CD4-positive, alpha-beta T cell treated with Interleukin-10 for 1 hour (primary cell): ENCODE results near the gene MRPL54.
A peak's percentile ranks its signal among the peaks of the same experiment; 100 is the strongest.
"Not testable (repeated sequence)": the region's sequence is repeated elsewhere in the genome, so short reads cannot be mapped to it uniquely, and the experiment has no call there.

Experiments
- DNase-seq: peaks from one replicate; pipeline ENCODE4 v3.0.0-alpha.2; 2020

Gene MRPL54

GRCh38 chr19:3743486-3743885 lies 19.0 kb upstream of the MRPL54 start:
- no peak for DNase-seq

GRCh38 chr19:3745363-3746045 lies 17.0 kb upstream of the MRPL54 start:
- DNase-seq: no peak

DNA sequence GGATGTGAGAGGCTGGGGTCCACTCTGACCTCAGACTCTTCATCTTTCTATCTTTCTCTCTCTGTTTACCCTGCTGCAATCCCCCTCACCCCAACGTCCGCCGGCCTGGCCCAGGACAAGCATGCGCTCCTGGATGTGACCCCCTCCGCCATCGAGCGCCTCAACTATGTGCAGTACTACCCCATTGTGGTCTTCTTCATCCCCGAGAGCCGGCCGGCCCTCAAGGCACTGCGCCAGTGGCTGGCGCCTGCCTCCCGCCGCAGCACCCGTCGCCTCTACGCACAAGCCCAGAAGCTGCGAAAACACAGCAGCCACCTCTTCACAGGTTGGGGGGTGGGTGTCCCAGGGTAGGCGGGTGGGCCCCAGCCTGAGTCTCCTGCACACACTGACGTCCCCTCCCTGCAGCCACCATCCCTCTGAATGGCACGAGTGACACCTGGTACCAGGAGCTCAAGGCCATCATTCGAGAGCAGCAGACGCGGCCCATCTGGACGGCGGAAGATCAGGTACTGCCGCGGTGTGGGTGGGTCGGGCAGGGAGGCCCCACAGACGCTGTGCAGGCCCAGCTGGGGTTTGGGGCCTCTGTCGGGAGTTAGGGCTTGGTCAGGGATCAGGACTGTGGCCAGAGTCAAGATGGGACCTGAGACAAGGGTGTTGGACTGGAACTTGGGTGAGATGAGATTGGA lies 16.0 kb upstream of the MRPL54 start:
- no peak for DNase-seq

DNA sequence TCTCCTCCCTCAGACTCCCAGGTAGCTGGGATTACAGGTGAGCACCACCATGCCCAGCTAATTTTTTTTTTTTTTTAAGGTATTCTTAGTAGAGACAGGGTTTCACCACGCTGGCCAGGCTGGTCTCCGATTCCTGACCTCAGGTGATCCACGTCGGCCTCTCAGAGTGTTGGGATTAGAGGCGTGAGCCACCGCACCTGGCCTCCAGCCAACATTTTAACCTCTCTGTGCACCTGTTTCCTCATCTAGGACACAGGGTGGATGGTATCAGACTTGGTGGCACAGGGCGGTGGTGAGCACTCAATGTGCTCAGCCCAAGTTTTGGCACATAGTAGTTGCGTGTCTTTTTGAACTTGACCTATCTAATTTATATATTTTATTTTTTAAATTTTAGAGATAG lies 13.5 kb upstream of the MRPL54 start:
- no peak for DNase-seq

DNA sequence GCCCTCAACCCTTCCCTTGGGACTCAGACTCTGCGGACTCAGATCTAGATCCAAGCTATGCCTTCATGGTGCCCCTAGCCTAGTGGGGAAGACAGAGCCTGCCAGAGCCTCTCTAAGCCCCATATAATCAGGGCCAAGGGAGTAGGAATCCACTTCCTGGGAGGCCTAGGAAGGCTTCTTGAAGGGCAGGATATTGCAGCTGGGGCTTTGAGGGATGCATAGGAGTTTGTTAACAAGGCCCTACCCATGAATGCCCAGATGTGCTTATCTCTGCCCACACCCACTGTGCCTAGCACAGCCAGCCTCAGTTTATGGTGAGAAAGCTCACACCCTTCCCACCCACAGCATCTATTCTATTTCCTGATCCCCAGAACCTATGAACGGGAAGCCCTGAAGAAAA lies 12.3 kb upstream of the MRPL54 start:
- no peak for DNase-seq

DNA sequence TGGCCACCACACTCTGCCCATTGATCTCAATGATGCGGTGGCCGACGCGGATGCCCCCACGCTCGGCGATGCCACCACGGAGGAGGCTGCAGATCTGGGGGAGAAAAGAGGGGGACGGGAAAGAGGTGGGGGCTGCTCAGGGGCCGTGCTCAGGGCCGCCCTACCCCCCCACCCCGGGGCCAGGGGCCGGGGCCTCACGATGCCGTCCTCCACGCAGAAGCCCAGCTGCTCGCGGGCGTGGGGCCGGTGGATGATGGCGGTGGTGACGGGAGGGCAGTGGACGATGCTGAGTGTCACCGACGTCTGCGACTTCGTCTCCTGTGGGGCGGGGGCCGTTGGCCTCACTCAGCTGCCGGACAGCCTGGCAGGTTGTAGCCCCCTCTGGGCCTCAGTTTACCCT lies 11.2 kb upstream of the MRPL54 start:
- no peak for DNase-seq

GRCh38 chr19:3752492-3752891 lies 10.0 kb upstream of the MRPL54 start:
- DNase-seq: no peak

DNA sequence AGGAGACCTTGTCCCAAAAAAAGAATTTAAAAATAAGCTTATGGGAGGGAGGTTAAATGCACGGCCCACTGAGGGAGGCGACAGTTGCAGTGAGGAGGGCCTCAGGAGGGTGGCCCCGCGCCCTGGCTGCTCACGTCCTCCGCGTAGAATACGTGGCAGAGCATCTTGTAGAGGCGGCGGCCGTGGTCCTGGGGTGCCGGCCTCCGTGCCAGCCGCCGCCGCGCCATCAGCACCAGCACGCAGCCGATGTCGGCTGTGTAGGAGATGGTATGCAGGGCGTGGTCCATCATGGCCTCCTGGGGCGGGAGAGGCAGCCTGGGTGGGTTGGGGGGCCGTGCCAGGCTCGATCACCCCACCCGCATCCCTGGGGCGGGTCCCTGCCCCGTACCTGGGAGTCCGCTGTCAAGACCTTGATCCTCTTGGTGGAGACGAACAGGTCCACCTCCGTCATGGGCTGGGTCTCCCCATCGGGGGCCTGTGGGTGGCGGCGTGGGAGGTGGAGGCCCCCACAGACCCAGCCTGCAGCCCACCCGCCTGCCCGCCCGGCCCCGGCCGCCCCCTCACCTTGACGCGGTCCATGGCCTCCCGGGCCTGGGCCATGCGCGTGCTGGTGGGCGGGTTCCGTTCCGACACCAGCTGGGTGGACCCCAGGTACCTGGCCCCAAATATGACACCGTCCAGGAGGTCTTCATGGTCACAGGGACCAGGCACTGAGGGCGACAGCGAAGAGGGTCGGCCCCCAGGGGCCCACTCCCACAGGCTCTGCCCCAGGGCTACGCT lies 8.7 kb upstream of the MRPL54 start:
- DNase-seq: no peak

DNA sequence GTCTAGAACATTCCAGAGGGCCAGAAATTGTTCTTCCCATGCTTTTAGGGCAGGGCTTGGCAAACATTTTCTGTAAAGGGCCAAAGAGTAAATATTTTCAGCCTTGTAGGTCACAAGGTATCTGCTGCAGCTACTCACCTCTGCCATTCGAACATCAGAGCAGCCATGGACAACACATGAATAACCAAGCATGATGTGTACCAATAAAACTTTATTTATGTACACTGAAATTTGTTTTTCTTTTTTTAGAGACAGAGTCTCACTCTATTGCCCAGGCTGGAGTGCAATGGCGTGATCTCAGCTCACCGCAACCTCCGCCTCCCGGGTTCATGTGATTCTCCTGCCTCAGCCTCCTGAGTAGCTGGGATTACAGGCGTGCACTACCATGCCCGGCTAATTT lies 4.8 kb upstream of the MRPL54 start:
- not testable (repeated sequence) for DNase-seq

DNA sequence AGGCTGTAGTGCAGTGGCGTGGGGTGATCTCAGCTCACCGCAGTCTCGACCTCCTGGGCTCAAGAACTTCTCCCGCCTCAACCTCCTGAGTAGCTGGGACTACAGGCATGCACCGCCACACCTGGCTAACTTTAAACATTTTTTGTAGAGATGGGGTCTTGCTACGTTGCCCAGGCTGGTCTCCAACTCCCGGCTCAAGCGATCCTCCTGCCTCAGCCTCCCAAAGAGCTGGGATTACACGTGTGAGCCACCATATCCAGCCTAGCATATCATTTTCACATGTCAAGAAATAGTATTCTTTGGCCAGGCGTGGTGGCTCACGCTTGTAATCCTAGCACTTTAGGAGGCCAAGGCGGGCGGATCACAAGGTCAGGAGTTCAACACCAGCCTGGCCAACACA lies 4.2 kb upstream of the MRPL54 start:
- not testable (repeated sequence) for DNase-seq

DNA sequence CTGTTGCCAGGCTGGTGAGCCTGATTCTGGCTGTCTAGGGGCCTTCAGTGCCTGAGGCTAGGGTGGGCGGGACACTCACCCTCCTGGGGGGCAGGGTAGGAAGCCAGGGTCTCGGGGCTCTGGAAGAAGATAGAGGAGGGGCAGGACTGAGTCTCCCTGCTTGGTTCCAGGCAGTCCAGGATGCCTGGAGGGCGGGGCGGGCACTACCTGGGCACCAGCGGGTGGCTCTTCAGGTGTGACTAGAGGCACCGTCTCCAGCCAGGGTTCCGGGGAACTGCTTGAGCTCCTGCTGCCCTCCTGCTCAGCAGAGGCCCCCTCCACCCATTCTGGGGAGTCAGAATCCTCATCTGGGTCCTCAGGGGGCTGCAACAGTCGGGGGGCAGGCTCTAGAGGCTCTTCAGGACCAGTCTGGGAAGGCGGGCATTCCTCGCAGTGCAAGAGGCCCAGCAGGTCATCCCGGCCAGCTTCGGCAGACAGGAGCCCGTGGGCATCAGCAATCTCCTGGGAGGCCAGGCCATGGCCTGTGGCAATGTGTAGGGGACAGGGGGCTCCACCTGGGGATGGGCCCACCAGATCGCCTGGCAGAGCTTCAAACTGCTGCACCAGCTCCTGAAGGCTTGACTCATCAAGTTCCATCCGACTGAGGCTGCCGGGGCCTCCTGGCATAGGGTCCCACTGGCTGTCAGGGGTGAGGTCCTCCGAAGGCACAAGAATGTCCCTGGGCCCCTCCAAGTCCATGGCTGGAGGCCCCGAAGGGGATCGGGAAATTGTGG lies 2.8 kb upstream of the MRPL54 start:
- DNase-seq: no peak

GRCh38 chr19:3760871-3761361 lies 1.6 kb upstream of the MRPL54 start:
- DNase-seq: peak; percentile 59

GRCh38 chr19:3761382-3762129 lies 926 bp upstream of the MRPL54 start, which contains the start of gene APBA3:
Gene APBA3 (minus strand): TSS chr19:3761692. CDS start chr19:3760264, 1,428 bp downstream.
- DNase-seq: peak; percentile 97

GRCh38 chr19:3762130-3762473 lies 380 bp upstream of the MRPL54 start:
- DNase-seq: no peak

DNA sequence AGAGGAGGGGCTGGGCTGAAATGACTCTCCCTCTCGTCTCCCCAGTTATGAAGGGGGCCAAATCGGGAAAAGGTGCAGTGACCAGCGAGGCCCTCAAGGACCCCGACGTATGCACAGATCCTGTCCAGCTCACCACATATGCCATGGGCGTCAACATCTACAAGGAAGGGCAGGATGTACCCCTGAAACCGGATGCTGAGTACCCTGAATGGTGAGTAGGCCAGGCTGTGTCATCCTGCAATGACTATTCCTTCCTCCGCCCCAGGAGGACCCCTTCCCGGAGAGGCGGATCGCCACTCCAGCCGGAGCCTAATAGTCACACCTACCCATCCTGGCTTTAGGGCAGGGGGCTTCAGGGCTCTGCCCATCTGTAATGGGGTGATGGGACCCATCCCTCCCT lies 2.6 kb downstream of the MRPL54 start:
- no peak for DNase-seq

DNA sequence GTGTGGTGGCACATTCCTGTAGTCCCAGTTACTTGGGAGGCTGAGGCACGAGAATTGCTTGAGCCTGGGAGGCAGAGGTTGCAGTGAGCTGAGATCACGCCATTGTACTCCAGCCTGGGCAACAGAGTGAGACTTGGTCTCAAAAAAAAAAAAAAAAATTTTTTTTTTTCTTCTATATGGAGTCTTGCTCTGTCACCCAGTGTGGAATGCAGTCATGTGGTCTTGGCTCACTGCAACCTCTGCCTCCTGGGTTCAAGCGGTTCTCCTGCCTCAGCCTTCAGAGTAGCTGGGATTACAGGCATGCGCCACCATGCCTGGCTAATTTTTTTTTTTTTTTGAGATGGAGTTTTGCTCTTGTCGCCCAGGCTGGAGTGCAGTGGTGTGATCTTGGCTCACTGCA lies 3.3 kb downstream of the MRPL54 start:
- not testable (repeated sequence) for DNase-seq

- peak; percentile 39 for DNase-seq
Measured at GRCh38 chr19:3766520-3766919, 4.0 kb downstream of the MRPL54 start.

- no peak for DNase-seq
Measured at GRCh38 chr19:3767050-3767449, 4.6 kb downstream of the MRPL54 start.

DNA sequence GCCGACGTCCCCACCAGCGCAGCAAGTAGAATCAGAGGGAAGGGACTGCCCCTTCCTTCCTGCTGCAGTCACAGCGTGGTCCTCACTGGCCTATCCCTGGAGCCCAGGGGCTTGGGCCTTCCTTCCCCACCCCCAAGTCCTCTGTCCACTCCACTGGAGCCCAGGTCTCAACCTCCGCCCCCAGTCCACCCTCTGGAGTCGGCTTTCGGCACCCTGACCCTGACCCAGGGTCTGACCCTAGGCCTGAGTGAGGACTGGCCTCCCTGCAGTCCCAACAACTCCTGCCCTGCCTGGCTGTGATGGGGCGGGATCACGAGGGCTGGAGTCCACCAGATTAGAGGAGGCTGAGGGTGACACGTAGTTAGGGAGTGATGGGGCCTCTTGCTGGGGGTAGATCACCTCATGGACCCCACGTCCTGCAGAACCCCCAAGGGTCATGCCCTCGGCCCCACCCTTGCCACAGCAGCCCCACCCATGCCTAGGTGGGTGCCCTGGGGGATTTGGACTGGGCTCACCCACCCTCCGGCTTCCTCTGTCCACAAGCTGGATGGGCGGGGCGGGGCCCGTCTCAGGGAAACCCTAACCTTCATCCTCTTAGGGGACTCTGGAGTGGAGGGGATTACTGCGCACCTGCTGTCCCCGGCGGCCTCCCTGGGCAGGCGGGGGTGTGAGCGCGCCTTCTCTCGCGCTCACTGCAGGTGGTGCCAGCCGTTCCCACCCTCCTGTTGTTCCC lies 5.7 kb downstream of the MRPL54 start:
- DNase-seq: no peak

- DNase-seq: no peak
Measured at GRCh38 chr19:3768748-3769099, 6.2 kb downstream of the MRPL54 start.

- no peak for DNase-seq
Measured at GRCh38 chr19:3769494-3769893, 7.0 kb downstream of the MRPL54 start.
